K562 (cell line): ENCODE results near the gene PPT2. TPM values are rescaled to one million over a fixed set of nuclear protein-coding genes. Genes with fewer than 3 reads are reported as not detected.

Experiments used
- CBFB ChIP-seq: sonication (generic); formaldehyde crosslinking; IDR thresholded peaks from 2 replicates; pipeline ENCODE4 v1.4.0; 2020; ENCODE audit warnings: mild to moderate bottlenecking, missing genetic modification reagents
- ELF4 ChIP-seq: fragments of 450-650 bp; formaldehyde crosslinking; IDR thresholded peaks from 2 replicates; pipeline ENCODE4 v1.4.0; 2022; ENCODE audit warnings: missing genetic modification characterization
- HIVEP1 ChIP-seq: fragments of 250-450 bp; sonication (Bioruptor Pico); IDR thresholded peaks from 2 replicates; pipeline ENCODE4 v1.4.0; 2020; ENCODE audit warnings: mild to moderate bottlenecking
- MTA3 ChIP-seq: fragments of 450-650 bp; formaldehyde crosslinking; IDR thresholded peaks from 2 replicates; pipeline ENCODE4 v1.6.1; 2017; ENCODE audit warnings: mild to moderate bottlenecking, borderline replicate concordance
- PHF8 ChIP-seq: fragments of 200-600 bp; sonication (generic); IDR thresholded peaks from 2 replicates; pipeline ENCODE4 v1.6.1; 2012; ENCODE audit warnings: mixed run types, mild to moderate bottlenecking, inconsistent platforms, low read length, moderate library complexity, borderline replicate concordance
- RB1 ChIP-seq: fragments of 450-650 bp; IDR thresholded peaks from 2 replicates; pipeline ENCODE4 v1.6.1; 2017; ENCODE audit warnings: low read depth, mild to moderate bottlenecking
- TAF1 ChIP-seq: IDR thresholded peaks from 2 replicates; pipeline ENCODE4 v1.6.1; 2011; ENCODE audit warnings: mild to moderate bottlenecking, low read length, moderate library complexity; ENCODE audit not compliant: insufficient read depth, control insufficient read depth, severe bottlenecking; ENCODE audit errors: extremely low read depth
- TOE1 ChIP-seq, 2 experiments: fragments of 450-650 bp in 1 of 2; sonication (generic) in 1 of 2; formaldehyde crosslinking in 1 of 2; IDR thresholded peaks; 2 replicates each; pipeline versions ENCODE4 v1.7.1 to v1.8.0; 2016 to 2022; ENCODE audit warnings: borderline replicate concordance in 2 of 2, mild to moderate bottlenecking in 2 of 2, antibody characterized with exemption in 1 of 2, inconsistent platforms in 1 of 2, low read depth in 1 of 2, missing genetic modification reagents in 1 of 2, moderate library complexity in 1 of 2
- ZNF384 ChIP-seq: IDR thresholded peaks from 2 replicates; pipeline ENCODE4 v1.6.1; 2012; ENCODE audit warnings: low read depth, low read length, improper control_type of control experiment
- ZNF445 ChIP-seq: fragments of 250-450 bp; sonication (Bioruptor Pico); IDR thresholded peaks from 2 replicates; pipeline ENCODE4 v1.4.0; 2020; ENCODE audit warnings: low read depth, mild to moderate bottlenecking, moderate library complexity
- polyA plus RNA-seq, 8 experiments: library from polyadenylated mRNA; depleted of rRNA in 4 of 8; stranded (reverse) in 5 of 8; unstranded in 3 of 8; fragments of >200 nt; fragmentation: Nextera tagmentation in 2 of 8; fragmentation: Illumina TruSeq in 1 of 8; extraction: Ambion mirVana in 2 of 8; extraction: Trizol in 1 of 8; gene quantifications; 2 replicates each; pipeline versions ENCODE4 v1.2.1 to v1.2.3, GENCODE V29; 2011 to 2014; ENCODE audit warnings: inconsistent platforms in 1 of 8, missing spikeins in 1 of 8
- total RNA-seq, 7 experiments: library from RNA; depleted of rRNA in 6 of 7; stranded (reverse); fragments of >200 nt in 6 of 7; fragmentation: Illumina TruSeq in 2 of 7; extraction: Trizol in 2 of 7; gene quantifications; 2 replicates each; pipeline versions ENCODE4 v1.2.1 to v1.2.3, GENCODE V29; 2011 to 2021; ENCODE audit warnings: low replicate concordance in 1 of 7
- TF ChIP-seq, protein P1 (sequence below): fragments of 450-650 bp; IDR thresholded peaks from 2 replicates; pipeline ENCODE4 v1.6.1; 2016; ENCODE audit warnings: low read depth, mild to moderate bottlenecking, moderate library complexity
- TF ChIP-seq, protein P2 (sequence below): fragments of 450-650 bp; IDR thresholded peaks from 2 replicates; pipeline ENCODE4 v1.6.1; 2014; ENCODE audit warnings: low read depth, mild to moderate bottlenecking, moderate library complexity, borderline replicate concordance
- TF ChIP-seq, protein P3 (sequence below): fragments of 450-650 bp; IDR thresholded peaks from 2 replicates; pipeline ENCODE4 v1.6.1; 2016; ENCODE audit warnings: borderline replicate concordance
- TF ChIP-seq, protein P4 (sequence below): fragments of 450-650 bp; formaldehyde crosslinking; IDR thresholded peaks from 2 replicates; pipeline ENCODE4 v1.4.0; 2022; ENCODE audit warnings: missing genetic modification characterization
- TF ChIP-seq, protein P5 (sequence below): fragments of 250-450 bp; sonication (Bioruptor Pico); IDR thresholded peaks from 2 replicates; pipeline ENCODE4 v1.4.0; 2020; ENCODE audit warnings: mild to moderate bottlenecking, moderate library complexity
- TF ChIP-seq, protein P6 (sequence below): fragments of 450-650 bp; formaldehyde crosslinking; conservative IDR thresholded peaks from 2 replicates; pipeline ENCODE4 v1.4.0; 2022; ENCODE audit warnings: mild to moderate bottlenecking, missing genetic modification characterization

Gene PPT2
- total and polyA plus RNA-seq, 9 of the 15 experiments (the other 6 are each of a cell fraction or from before 2014, with no cell fraction given) = 27.4 to 98.8 (median 69.9) TPM

DNA sequence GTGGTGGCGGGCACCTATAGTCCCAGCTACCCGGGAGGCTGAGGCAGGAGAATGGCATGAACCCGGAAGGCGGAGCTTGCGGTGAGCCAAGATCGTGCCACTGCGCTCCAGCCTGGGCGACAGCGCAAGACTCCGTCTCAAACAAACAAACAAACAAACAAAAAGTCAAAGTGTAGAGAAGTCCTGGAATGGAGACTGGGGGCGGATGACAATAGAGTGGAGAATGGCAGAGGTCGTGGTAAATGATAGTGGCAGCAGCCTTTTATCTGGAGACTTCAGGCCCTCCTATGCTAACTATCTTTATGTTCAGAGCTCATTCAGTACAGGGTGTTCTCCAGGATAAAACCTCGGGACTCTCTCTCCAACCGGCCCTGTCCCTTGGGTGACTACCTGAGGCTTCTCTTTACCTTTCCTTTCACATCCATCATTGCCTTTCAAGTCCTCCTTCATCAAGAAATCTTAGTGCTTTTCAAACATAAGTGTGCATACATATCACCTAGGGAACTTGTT, 22.4 kb upstream of the PPT2 start (continued):
- TF ChIP-seq, protein P1, sequence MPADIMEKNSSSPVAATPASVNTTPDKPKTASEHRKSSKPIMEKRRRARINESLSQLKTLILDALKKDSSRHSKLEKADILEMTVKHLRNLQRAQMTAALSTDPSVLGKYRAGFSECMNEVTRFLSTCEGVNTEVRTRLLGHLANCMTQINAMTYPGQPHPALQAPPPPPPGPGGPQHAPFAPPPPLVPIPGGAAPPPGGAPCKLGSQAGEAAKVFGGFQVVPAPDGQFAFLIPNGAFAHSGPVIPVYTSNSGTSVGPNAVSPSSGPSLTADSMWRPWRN = peak; percentile 82
- TF ChIP-seq TAF1 = peak; percentile 59
- peak; percentile 41; the same call in 1 of the 2 replicates for TF ChIP-seq HIVEP1 (CRISPR knock-in tag)
- peak; percentile 60; the same call in 1 of the 2 replicates for TF ChIP-seq RB1
- TF ChIP-seq, protein P2, sequence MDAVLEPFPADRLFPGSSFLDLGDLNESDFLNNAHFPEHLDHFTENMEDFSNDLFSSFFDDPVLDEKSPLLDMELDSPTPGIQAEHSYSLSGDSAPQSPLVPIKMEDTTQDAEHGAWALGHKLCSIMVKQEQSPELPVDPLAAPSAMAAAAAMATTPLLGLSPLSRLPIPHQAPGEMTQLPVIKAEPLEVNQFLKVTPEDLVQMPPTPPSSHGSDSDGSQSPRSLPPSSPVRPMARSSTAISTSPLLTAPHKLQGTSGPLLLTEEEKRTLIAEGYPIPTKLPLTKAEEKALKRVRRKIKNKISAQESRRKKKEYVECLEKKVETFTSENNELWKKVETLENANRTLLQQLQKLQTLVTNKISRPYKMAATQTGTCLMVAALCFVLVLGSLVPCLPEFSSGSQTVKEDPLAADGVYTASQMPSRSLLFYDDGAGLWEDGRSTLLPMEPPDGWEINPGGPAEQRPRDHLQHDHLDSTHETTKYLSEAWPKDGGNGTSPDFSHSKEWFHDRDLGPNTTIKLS = peak; percentile 32; the same call in 1 of the 2 replicates
- TF ChIP-seq, protein P3, sequence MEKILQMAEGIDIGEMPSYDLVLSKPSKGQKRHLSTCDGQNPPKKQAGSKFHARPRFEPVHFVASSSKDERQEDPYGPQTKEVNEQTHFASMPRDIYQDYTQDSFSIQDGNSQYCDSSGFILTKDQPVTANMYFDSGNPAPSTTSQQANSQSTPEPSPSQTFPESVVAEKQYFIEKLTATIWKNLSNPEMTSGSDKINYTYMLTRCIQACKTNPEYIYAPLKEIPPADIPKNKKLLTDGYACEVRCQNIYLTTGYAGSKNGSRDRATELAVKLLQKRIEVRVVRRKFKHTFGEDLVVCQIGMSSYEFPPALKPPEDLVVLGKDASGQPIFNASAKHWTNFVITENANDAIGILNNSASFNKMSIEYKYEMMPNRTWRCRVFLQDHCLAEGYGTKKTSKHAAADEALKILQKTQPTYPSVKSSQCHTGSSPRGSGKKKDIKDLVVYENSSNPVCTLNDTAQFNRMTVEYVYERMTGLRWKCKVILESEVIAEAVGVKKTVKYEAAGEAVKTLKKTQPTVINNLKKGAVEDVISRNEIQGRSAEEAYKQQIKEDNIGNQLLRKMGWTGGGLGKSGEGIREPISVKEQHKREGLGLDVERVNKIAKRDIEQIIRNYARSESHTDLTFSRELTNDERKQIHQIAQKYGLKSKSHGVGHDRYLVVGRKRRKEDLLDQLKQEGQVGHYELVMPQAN = 0 out of 2 replicates have a peak, but pooled peaks have one; percentile 16
- TF ChIP-seq ELF4 (CRISPR knock-in tag) = peak; percentile 95
- TF ChIP-seq PHF8 = no peak
- TF ChIP-seq TOE1 (IDR thresholded peaks at IDR 0.05; ENCODE audit: borderline replicate concordance) = peak; percentile 45; the same call in 1 of the 2 replicates
- TF ChIP-seq TOE1 (CRISPR knock-in tag; IDR thresholded peaks at IDR 0.05; ENCODE audit: borderline replicate concordance, low read depth) = no peak
- peak; percentile 78 for TF ChIP-seq MTA3
- TF ChIP-seq ZNF384 = no peak
- 0 out of 2 replicates have a peak, but pooled peaks have one; percentile 54 for TF ChIP-seq ZNF445 (CRISPR knock-in tag)
- TF ChIP-seq, protein P4, sequence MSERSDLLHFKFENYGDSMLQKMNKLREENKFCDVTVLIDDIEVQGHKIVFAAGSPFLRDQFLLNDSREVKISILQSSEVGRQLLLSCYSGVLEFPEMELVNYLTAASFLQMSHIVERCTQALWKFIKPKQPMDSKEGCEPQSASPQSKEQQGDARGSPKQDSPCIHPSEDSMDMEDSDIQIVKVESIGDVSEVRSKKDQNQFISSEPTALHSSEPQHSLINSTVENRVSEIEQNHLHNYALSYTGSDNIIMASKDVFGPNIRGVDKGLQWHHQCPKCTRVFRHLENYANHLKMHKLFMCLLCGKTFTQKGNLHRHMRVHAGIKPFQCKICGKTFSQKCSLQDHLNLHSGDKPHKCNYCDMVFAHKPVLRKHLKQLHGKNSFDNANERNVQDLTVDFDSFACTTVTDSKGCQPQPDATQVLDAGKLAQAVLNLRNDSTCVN (CRISPR knock-in tag) = peak; percentile 89; the same call in 1 of the 2 replicates
- no peak; the same call in 1 of the 2 replicates for TF ChIP-seq CBFB (CRISPR knock-in tag)
- TF ChIP-seq, protein P5, sequence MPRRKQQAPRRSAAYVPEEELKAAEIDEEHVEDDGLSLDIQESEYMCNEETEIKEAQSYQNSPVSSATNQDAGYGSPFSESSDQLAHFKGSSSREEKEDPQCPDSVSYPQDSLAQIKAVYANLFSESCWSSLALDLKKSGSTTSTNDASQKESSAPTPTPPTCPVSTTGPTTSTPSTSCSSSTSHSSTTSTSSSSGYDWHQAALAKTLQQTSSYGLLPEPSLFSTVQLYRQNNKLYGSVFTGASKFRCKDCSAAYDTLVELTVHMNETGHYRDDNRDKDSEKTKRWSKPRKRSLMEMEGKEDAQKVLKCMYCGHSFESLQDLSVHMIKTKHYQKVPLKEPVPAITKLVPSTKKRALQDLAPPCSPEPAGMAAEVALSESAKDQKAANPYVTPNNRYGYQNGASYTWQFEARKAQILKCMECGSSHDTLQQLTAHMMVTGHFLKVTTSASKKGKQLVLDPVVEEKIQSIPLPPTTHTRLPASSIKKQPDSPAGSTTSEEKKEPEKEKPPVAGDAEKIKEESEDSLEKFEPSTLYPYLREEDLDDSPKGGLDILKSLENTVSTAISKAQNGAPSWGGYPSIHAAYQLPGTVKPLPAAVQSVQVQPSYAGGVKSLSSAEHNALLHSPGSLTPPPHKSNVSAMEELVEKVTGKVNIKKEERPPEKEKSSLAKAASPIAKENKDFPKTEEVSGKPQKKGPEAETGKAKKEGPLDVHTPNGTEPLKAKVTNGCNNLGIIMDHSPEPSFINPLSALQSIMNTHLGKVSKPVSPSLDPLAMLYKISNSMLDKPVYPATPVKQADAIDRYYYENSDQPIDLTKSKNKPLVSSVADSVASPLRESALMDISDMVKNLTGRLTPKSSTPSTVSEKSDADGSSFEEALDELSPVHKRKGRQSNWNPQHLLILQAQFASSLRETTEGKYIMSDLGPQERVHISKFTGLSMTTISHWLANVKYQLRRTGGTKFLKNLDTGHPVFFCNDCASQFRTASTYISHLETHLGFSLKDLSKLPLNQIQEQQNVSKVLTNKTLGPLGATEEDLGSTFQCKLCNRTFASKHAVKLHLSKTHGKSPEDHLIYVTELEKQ = no peak
- TF ChIP-seq, protein P6, sequence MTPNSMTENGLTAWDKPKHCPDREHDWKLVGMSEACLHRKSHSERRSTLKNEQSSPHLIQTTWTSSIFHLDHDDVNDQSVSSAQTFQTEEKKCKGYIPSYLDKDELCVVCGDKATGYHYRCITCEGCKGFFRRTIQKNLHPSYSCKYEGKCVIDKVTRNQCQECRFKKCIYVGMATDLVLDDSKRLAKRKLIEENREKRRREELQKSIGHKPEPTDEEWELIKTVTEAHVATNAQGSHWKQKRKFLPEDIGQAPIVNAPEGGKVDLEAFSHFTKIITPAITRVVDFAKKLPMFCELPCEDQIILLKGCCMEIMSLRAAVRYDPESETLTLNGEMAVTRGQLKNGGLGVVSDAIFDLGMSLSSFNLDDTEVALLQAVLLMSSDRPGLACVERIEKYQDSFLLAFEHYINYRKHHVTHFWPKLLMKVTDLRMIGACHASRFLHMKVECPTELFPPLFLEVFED = peak; percentile 86
